ENCODE results near the gene LRIF1. TPM values are rescaled to one million over a fixed set of nuclear protein-coding genes. Genes with fewer than 3 reads are reported as not detected.

The LRIF1 gene
- total RNA-seq, 6 experiments from 2014 or later = 3.8 to 7.8 (median 5.8) TPM

DNA sequence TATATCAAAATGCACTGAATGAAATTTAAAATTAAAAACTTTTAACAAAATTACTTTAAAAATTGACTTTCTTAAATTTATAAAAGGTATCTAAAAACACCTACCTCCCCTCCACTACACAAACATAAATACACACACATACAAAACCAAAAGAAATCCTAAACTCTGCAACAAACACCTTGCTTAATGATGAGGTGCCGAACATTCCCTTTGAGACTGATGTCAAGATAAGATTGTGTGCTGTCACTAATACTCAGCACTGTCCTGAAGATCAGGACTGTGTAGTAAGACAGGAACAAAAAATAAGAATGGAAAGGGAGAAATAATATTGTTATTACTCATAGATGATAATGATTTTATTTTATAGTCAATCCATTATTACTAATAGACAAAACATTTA is 45.7 kb downstream of the LRIF1 start:
- Histone ChIP-seq H3K4me1 (no peaks in the 10 kb centered on the region), H3K27me3 (no peaks in the 10 kb centered on the region), H3K36me3 (no peaks in the 10 kb centered on the region), H3K4me3 (no peak overlapping the region), H3K9me3 (no peaks in the 10 kb centered on the region), H3K27ac (no peak overlapping the region)
- no peak for TF ChIP-seq POLR2A (IDR thresholded peaks at IDR 0.05)
- TF ChIP-seq, protein P1, sequence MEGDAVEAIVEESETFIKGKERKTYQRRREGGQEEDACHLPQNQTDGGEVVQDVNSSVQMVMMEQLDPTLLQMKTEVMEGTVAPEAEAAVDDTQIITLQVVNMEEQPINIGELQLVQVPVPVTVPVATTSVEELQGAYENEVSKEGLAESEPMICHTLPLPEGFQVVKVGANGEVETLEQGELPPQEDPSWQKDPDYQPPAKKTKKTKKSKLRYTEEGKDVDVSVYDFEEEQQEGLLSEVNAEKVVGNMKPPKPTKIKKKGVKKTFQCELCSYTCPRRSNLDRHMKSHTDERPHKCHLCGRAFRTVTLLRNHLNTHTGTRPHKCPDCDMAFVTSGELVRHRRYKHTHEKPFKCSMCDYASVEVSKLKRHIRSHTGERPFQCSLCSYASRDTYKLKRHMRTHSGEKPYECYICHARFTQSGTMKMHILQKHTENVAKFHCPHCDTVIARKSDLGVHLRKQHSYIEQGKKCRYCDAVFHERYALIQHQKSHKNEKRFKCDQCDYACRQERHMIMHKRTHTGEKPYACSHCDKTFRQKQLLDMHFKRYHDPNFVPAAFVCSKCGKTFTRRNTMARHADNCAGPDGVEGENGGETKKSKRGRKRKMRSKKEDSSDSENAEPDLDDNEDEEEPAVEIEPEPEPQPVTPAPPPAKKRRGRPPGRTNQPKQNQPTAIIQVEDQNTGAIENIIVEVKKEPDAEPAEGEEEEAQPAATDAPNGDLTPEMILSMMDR (IDR thresholded peaks at IDR 0.05) = no peak
- WGBS (ENCODE audit: insufficient coverage, low coverage, low lambda C conversion rate, missing lambda C conversion rate) = 57% methylated on average over 1 of the region's 1 CpG
- no peak for DNase-seq
- intact Hi-C loops (cut with DNase I) = no loop called here
- ATAC-seq = no peak

DNA sequence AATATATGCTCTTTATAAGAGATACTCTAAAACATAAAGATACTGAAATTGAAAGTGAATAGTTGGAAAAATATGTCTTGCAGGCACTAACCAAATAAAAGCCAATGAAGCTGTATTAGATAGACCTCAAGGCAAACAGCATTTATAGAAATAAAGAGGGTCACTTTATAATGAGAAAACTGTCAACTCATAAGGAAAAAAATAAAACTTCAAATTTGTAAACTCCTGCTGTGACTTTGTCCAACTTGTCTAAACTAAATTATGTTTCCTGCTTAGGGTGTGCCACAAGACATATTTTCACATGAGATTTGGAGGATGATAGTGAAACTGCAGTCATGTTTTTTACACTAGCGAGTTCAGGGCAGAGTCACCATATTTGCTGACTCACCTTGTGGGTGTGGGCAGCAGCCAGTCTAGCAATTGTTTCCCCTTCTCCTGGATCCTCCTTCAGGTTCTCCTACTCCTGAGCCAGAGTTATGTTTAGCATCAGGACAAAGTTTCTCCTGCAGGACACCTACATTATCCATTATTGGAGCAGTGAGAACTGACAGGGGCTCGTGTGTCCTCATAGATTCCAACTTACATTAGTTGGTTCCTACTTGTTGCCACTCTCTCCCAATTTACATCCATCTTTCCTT is 46.9 kb downstream of the LRIF1 start:
- no peak overlapping the region for H3K27ac ChIP-seq
- no peaks in the 10 kb centered on the region for H3K36me3 ChIP-seq
- WGBS (ENCODE audit: insufficient coverage, low coverage, low lambda C conversion rate, missing lambda C conversion rate) = 25% methylated on average over 2 of the region's 2 CpGs
- intact Hi-C loops (cut with DNase I) = no loop called here
- DNase-seq = no peak
- no peak overlapping the region for H3K4me3 ChIP-seq
- H3K4me1 ChIP-seq = no peaks in the 10 kb centered on the region
- TF ChIP-seq POLR2A (IDR thresholded peaks at IDR 0.05) = no peak
- TF ChIP-seq, protein P1 (IDR thresholded peaks at IDR 0.05) = no peak
- ATAC-seq = no peak
- H3K27me3 ChIP-seq = no peaks in the 10 kb centered on the region
- H3K9me3 ChIP-seq = no peaks in the 10 kb centered on the region

DNA sequence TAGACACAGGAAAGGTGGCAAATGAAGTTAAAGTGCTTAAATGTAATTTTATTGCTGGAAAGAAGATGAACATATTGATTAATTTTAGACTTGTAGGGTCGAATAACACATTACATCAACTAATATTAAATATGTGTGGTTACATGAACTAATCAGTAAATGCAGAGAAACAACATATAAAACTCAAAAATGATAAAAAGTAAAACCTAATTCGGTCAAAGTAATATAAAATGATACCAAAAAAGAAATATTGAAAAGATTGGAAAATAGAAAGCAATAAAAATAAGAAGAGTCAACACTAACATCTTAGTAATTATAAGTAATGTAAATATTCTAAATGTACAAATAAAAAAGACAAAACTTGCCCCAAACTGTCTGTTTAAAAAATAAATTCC is 47.5 kb downstream of the LRIF1 start:
- no peaks in the 10 kb centered on the region for H3K4me1 ChIP-seq
- WGBS (ENCODE audit: insufficient coverage, low coverage, low lambda C conversion rate, missing lambda C conversion rate) = 35% methylated on average over 2 of the region's 2 CpGs
- no peaks in the 10 kb centered on the region for H3K36me3 ChIP-seq
- no peak for TF ChIP-seq POLR2A (IDR thresholded peaks at IDR 0.05)
- TF ChIP-seq, protein P1 (IDR thresholded peaks at IDR 0.05) = no peak
- H3K9me3 ChIP-seq = no peaks in the 10 kb centered on the region
- no peaks in the 10 kb centered on the region for H3K27me3 ChIP-seq
- H3K4me3 ChIP-seq = no peak overlapping the region
- DNase-seq (no peak), ATAC-seq (no peak)
- H3K27ac ChIP-seq = no peak overlapping the region
- intact Hi-C loops (cut with DNase I) = no loop called here

DNA sequence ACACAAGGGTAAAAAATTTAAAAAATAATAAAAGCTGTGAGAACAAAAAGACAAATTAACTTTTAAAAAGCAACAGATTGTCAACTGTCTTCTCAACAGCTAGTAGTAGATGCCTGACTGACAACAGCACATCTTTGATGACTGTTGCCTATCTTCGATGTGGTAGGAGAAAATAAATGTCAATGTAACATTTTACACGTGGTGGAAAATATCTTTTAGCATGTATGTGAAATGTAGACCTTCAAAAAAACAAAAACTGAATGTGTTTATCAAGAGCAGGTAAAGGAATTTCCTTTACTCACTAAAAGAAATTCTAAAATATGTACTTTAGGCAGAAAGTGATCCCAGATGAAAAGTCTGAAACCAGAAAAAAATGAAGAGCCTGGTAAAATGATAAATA is 47.9 kb downstream of the LRIF1 start:
- Histone ChIP-seq H3K27ac (no peak overlapping the region), H3K36me3 (no peaks in the 10 kb centered on the region), H3K9me3 (no peaks in the 10 kb centered on the region), H3K4me3 (no peak overlapping the region), H3K27me3 (no peaks in the 10 kb centered on the region), H3K4me1 (no peaks in the 10 kb centered on the region)
- no peak for TF ChIP-seq POLR2A (IDR thresholded peaks at IDR 0.05)
- ATAC-seq = no peak
- intact Hi-C loops (cut with DNase I) = no loop called here
- WGBS (ENCODE audit: insufficient coverage, low coverage, low lambda C conversion rate, missing lambda C conversion rate) = 52% methylated on average over 2 of the region's 2 CpGs
- DNase-seq = no peak

DNA sequence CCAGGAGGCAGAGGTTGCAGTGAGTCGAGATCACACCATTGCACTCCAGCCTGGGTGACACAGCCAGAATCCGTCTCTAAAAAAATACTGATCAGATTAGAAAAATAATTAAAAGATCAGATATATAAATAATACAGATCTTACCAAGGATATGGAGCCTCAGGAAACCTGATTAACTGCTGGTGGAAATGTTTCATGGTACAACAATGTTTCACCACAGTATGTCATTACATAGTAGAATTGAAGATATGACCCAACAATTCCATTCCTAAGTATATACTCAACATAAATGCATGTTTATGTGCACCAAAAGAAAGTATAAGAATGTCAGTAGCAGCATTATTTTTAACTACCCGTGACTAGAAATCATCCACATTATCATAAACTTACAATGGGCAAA is 49.0 kb downstream of the LRIF1 start:
- ATAC-seq = no peak
- 48% methylated on average over 2 of the region's 3 CpGs for WGBS (ENCODE audit: insufficient coverage, low coverage, low lambda C conversion rate, missing lambda C conversion rate)
- Histone ChIP-seq H3K4me1 (no peaks in the 10 kb centered on the region), H3K4me3 (no peak overlapping the region), H3K27me3 (no peaks in the 10 kb centered on the region), H3K9me3 (no peaks in the 10 kb centered on the region), H3K27ac (no peak overlapping the region), H3K36me3 (no peaks in the 10 kb centered on the region)
- no peak for DNase-seq
- intact Hi-C loops (cut with DNase I) = no loop called here
- TF ChIP-seq, protein P1 (IDR thresholded peaks at IDR 0.05) = no peak
- TF ChIP-seq POLR2A (IDR thresholded peaks at IDR 0.05) = no peak
